Measurements from ENCODE around the gene KIAA1191. TPM values are rescaled to one million over a fixed set of nuclear protein-coding genes. Genes with fewer than 3 reads are reported as not detected.

Gene KIAA1191
- total RNA-seq, 1 donor from 2014 or later = 56.6 TPM

- POLR2A ChIA-PET = interaction anchor here (0.6 to 0.9 kb wide), 2 partner anchors 13 to 63 kb away, joined by 3 to 5 read pairs; no protein-coding TSS in a partner anchor
- CTCF ChIA-PET = no interaction called here
- H3K27ac Mint-ChIP-seq = no peak overlapping the region
- H3K4me1 Mint-ChIP-seq = no peaks in the 10 kb centered on the region
- no peak overlapping the region for H3K4me3 Mint-ChIP-seq
- H3K9me3 Mint-ChIP-seq = no peaks in the 10 kb centered on the region
- H3K27me3 Mint-ChIP-seq = no peaks in the 10 kb centered on the region
- no peak for ATAC-seq (ENCODE audit: low read depth)
- intact Hi-C loops (cut with micrococcal nuclease) = no loop called here
- peaks cover 22% of the 10 kb centered on the region for H3K36me3 Mint-ChIP-seq (ENCODE audit: low read depth)
- DNase-seq = no peak
- TF ChIP-seq CTCF (IDR thresholded peaks at IDR 0.05) = no peak
Observed at GRCh38 chr5:176400382-176401156, 39.0 kb upstream of the KIAA1191 start.

GRCh38 chr5:176397736-176398420 is 36.3 kb upstream of the KIAA1191 start:
- ATAC-seq (ENCODE audit: low read depth) (no peak), DNase-seq (no peak)
- CTCF ChIA-PET = no interaction called here
- H3K27me3 Mint-ChIP-seq = no peaks in the 10 kb centered on the region
- H3K4me3 Mint-ChIP-seq = no peak overlapping the region
- H3K9me3 Mint-ChIP-seq = no peaks in the 10 kb centered on the region
- POLR2A ChIA-PET = interaction anchor here (0.7 kb wide), 1 partner anchor 37 kb away, joined by 4 read pairs; no protein-coding TSS in a partner anchor
- H3K27ac Mint-ChIP-seq = no peak overlapping the region
- peaks cover 26% of the 10 kb centered on the region for H3K36me3 Mint-ChIP-seq (ENCODE audit: low read depth)
- intact Hi-C loops (cut with micrococcal nuclease) = no loop called here
- TF ChIP-seq CTCF (IDR thresholded peaks at IDR 0.05) = no peak
- no peaks in the 10 kb centered on the region for H3K4me1 Mint-ChIP-seq

- Mint-ChIP-seq H3K4me3 (no peak overlapping the region), H3K27me3 (no peaks in the 10 kb centered on the region), H3K9me3 (no peaks in the 10 kb centered on the region), H3K36me3 (ENCODE audit: low read depth) (peaks cover 35% of the 10 kb centered on the region), H3K27ac (no peak overlapping the region), H3K4me1 (no peaks in the 10 kb centered on the region)
- CTCF ChIA-PET = no interaction called here
- POLR2A ChIA-PET = no interaction called here
- TF ChIP-seq CTCF (IDR thresholded peaks at IDR 0.05) = no peak
- intact Hi-C loops (cut with micrococcal nuclease) = no loop called here
- ATAC-seq (ENCODE audit: low read depth) (no peak), DNase-seq (no peak)
Observed at GRCh38 chr5:176396330-176396729, 34.8 kb upstream of the KIAA1191 start.

- Mint-ChIP-seq H3K27ac (no peak overlapping the region), H3K4me3 (no peak overlapping the region), H3K9me3 (no peaks in the 10 kb centered on the region), H3K36me3 (ENCODE audit: low read depth) (peaks cover 35% of the 10 kb centered on the region), H3K4me1 (no peaks in the 10 kb centered on the region), H3K27me3 (no peaks in the 10 kb centered on the region)
- ChIA-PET POLR2A (no interaction called here), CTCF (no interaction called here)
- no peak for ATAC-seq (ENCODE audit: low read depth)
- DNase-seq = no peak
- intact Hi-C loops (cut with micrococcal nuclease) = no loop called here
- no peak for TF ChIP-seq CTCF (IDR thresholded peaks at IDR 0.05)
Observed at GRCh38 chr5:176394881-176395675, 33.5 kb upstream of the KIAA1191 start.

- no peak for DNase-seq
- H3K4me1 Mint-ChIP-seq = peaks cover 6% of the 10 kb centered on the region
- no peak overlapping the region for H3K27ac Mint-ChIP-seq
- TF ChIP-seq CTCF (IDR thresholded peaks at IDR 0.05) = no peak
- peaks cover 38% of the 10 kb centered on the region for H3K36me3 Mint-ChIP-seq (ENCODE audit: low read depth)
- ChIA-PET CTCF (no interaction called here), POLR2A (interaction anchor here (1.2 kb wide), 1 partner anchor 32 kb away, joined by 5 read pairs; no protein-coding TSS in a partner anchor)
- H3K27me3 Mint-ChIP-seq = no peaks in the 10 kb centered on the region
- no peak for ATAC-seq (ENCODE audit: low read depth)
- H3K4me3 Mint-ChIP-seq = no peak overlapping the region
- intact Hi-C loops (cut with micrococcal nuclease) = no loop called here
- no peaks in the 10 kb centered on the region for H3K9me3 Mint-ChIP-seq
Observed at GRCh38 chr5:176394096-176394495, 32.5 kb upstream of the KIAA1191 start.
